HG03196 (cell line): ENCODE results near the gene CYP2J2.
"Not testable (repeated sequence)": the region's sequence is repeated elsewhere in the genome, so short reads cannot be mapped to it uniquely, and the experiment has no call there.

Experiments used
- ATAC-seq: cut with Tn5 transposase; IDR thresholded peaks from one replicate; pipeline ENCODE4 v1.9.1; 2021; ENCODE audit not compliant: unreplicated experiment

CYP2J2 gene

GRCh38 chr1:59926381-59927123 lies at the start of gene CYP2J2:
CYP2J2 (minus strand) TSS chr1:59926773; CDS start chr1:59926746, 27 bp downstream.
- ATAC-seq, result peak; percentile 80

GRCh38 chr1:59973719-59974118 lies 47.1 kb upstream of the CYP2J2 start:
- ATAC-seq, result no peak

GRCh38 chr1:59972216-59972927 lies 45.8 kb upstream of the CYP2J2 start:
- no peak for ATAC-seq

GRCh38 chr1:59971464-59971911 lies 44.9 kb upstream of the CYP2J2 start:
- ATAC-seq, result no peak

- not testable (repeated sequence) for ATAC-seq
Measured at GRCh38 chr1:59969542-59970175, 43.1 kb upstream of the CYP2J2 start.

- ATAC-seq, result not testable (repeated sequence)
Measured at GRCh38 chr1:59968746-59969145, 42.2 kb upstream of the CYP2J2 start.

- ATAC-seq, result no peak
Measured at GRCh38 chr1:59967780-59968179, 41.2 kb upstream of the CYP2J2 start.

- ATAC-seq, result no peak
Measured at GRCh38 chr1:59967141-59967697, 40.6 kb upstream of the CYP2J2 start.

- ATAC-seq, result no peak
Measured at GRCh38 chr1:59952065-59952464, 25.5 kb upstream of the CYP2J2 start.

GRCh38 chr1:59949648-59950047 lies 23.1 kb upstream of the CYP2J2 start:
- ATAC-seq, result no peak

GRCh38 chr1:59948990-59949389 lies 22.4 kb upstream of the CYP2J2 start:
- no peak for ATAC-seq

- ATAC-seq, result peak; percentile 84
Measured at GRCh38 chr1:59947047-59947938, 20.7 kb upstream of the CYP2J2 start.

GRCh38 chr1:59945790-59946189 lies 19.2 kb upstream of the CYP2J2 start:
- no peak for ATAC-seq

GRCh38 chr1:59939393-59939792 lies 12.8 kb upstream of the CYP2J2 start:
- ATAC-seq, result no peak

- ATAC-seq, result no peak
Measured at GRCh38 chr1:59937636-59938210, 11.2 kb upstream of the CYP2J2 start.

- ATAC-seq, result no peak
Measured at GRCh38 chr1:59936358-59936821, 9.8 kb upstream of the CYP2J2 start.

- ATAC-seq, result no peak
Measured at GRCh38 chr1:59928996-59929395, 2.4 kb upstream of the CYP2J2 start.

- no peak for ATAC-seq
Measured at GRCh38 chr1:59927213-59927612, 640 bp upstream of the CYP2J2 start.

- no peak for ATAC-seq
Measured at GRCh38 chr1:59924653-59925052, 1.9 kb downstream of the CYP2J2 start.
